ENCODE results near the gene PTPRO.

DNA sequence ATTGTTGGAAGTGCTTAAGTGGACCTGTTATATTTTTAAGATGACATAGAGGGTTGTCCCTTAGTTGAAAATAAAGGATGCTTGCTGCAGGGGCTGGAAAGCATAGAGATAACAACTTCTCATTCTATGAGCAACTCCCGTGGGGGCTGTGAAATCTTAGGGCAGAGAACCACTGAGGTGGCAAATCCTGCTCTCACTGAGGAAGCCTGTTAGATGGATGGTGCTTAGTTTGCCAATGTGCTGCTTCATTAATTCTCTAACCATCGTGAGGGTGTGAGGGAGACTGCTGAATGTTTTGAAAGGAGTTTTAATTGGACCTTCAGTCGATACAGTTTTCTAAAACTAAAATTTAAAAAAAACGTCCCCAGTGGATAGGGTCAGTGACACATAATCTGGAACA lies 46.5 kb downstream of the PTPRO start:
- TF ChIP-seq, protein P1, sequence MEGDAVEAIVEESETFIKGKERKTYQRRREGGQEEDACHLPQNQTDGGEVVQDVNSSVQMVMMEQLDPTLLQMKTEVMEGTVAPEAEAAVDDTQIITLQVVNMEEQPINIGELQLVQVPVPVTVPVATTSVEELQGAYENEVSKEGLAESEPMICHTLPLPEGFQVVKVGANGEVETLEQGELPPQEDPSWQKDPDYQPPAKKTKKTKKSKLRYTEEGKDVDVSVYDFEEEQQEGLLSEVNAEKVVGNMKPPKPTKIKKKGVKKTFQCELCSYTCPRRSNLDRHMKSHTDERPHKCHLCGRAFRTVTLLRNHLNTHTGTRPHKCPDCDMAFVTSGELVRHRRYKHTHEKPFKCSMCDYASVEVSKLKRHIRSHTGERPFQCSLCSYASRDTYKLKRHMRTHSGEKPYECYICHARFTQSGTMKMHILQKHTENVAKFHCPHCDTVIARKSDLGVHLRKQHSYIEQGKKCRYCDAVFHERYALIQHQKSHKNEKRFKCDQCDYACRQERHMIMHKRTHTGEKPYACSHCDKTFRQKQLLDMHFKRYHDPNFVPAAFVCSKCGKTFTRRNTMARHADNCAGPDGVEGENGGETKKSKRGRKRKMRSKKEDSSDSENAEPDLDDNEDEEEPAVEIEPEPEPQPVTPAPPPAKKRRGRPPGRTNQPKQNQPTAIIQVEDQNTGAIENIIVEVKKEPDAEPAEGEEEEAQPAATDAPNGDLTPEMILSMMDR (IDR thresholded peaks at IDR 0.05), result no peak
- no peak for TF ChIP-seq ZFX (IDR thresholded peaks at IDR 0.05; ENCODE audit: borderline replicate concordance)
